ENCODE measurements around the gene DYNC1H1. TPM values are rescaled to one million over a fixed set of nuclear protein-coding genes. Genes with fewer than 3 reads are reported as not detected.

Gene DYNC1H1
- total RNA-seq, 1 experiment from 2014 or later = 361 TPM

- H3K4me1 ChIP-seq (ENCODE audit: control insufficient read depth in 1 of 2, insufficient read depth in 2 of 2, low read length in 2 of 2) = no peaks in the 10 kb centered on the region
- no peaks in the 10 kb centered on the region for H3K9me2 ChIP-seq (ENCODE audit: insufficient read depth)
- H4K20me1 ChIP-seq (ENCODE audit: insufficient read depth) = no peaks in the 10 kb centered on the region
- H3K79me2 ChIP-seq (ENCODE audit: insufficient read depth, low read length) = no peaks in the 10 kb centered on the region
- ATAC-seq = no peak
- no peak for DNase-seq (ENCODE audit: low read depth, low spot score)
- no peak overlapping the region for H3K27ac ChIP-seq (ENCODE audit: low read depth, low read length)
- BruUV-seq (replicated peaks) = no TSS peak
- H3K9me3 ChIP-seq (ENCODE audit: control insufficient read depth in 1 of 2, insufficient read depth in 1 of 2, low read depth in 1 of 2, low read length in 2 of 2) = no peaks in the 10 kb centered on the region
- intact Hi-C loops (cut with micrococcal nuclease) = loop anchor here (5.0 kb wide), 1 partner anchor 33 kb away; no protein-coding TSS in a partner anchor
- no peak overlapping the region for H3K4me2 ChIP-seq (ENCODE audit: low read length)
- H3K9ac ChIP-seq (ENCODE audit: low read length) = no peak overlapping the region
- TF ChIP-seq SIN3A (IDR thresholded peaks at IDR 0.05; ENCODE audit: low read depth) (no peak), POLR2AphosphoS5 (IDR thresholded peaks at IDR 0.05; ENCODE audit: low read depth, low read length) (no peak), EGR1 (IDR thresholded peaks at IDR 0.05; ENCODE audit: low read depth) (no peak), FOSL1 (IDR thresholded peaks at IDR 0.05; ENCODE audit: low read depth) (no peak), POLR2A (IDR thresholded peaks at IDR 0.05; ENCODE audit: borderline replicate concordance, extremely low read depth, insufficient read depth, insufficient read length) (no peak), TCF7L2 (IDR thresholded peaks at IDR 0.05; ENCODE audit: borderline replicate concordance, extremely low read depth, insufficient read depth, insufficient read length) (no peak), EZH2phosphoT487 (IDR thresholded peaks at IDR 0.05; ENCODE audit: borderline replicate concordance) (no peak), JUND (IDR thresholded peaks at IDR 0.05) (no peak), SRF (IDR thresholded peaks at IDR 0.05; ENCODE audit: low read depth) (no peak), REST (IDR thresholded peaks at IDR 0.05; ENCODE audit: low read depth) (no peak), ZFX (IDR thresholded peaks at IDR 0.05) (no peak), CBX3 (IDR thresholded peaks at IDR 0.05; ENCODE audit: low read depth) (no peak), MAX (IDR thresholded peaks at IDR 0.05) (no peak)
- H3K27me3 ChIP-seq (ENCODE audit: insufficient read depth, low read length) = no peaks in the 10 kb centered on the region
- ChIA-PET POLR2A (no interaction called here), RAD21 (ENCODE audit: low non-redundant PET in 1 of 2, low total read pairs in 2 of 2, uncharacterized antibody in 2 of 2, unreplicated experiment in 2 of 2) (no interaction called here), CTCF (no interaction called here)
- no peak overlapping the region for H2AFZ ChIP-seq (ENCODE audit: low read depth, low read length, poor library complexity, severe bottlenecking)
- no peak overlapping the region for H3K4me3 ChIP-seq (replicated peaks in 1 of 2; ENCODE audit: low read depth in 1 of 2, low read length in 2 of 2)
- H3K36me3 ChIP-seq (ENCODE audit: control insufficient read depth in 1 of 2, insufficient read depth in 2 of 2, low read length in 2 of 2) = peaks cover 59 to 64% of the 10 kb centered on the region in 2 experiments
These were observed 55.9 kb downstream of the DYNC1H1 start for GRCh38 chr14:102020058-102020971.

Data from HCT116 (cell line).